NCI-H1092 treated with DMSO at 0.1 percent for 48 hours (cell line): Measurements from ENCODE around the gene STAT4.

Experiments
- DNase-seq: peaks from one replicate; lab custom pipeline; 2025; lab: John Stamatoyannopoulos, UW

STAT4 gene

DNA sequence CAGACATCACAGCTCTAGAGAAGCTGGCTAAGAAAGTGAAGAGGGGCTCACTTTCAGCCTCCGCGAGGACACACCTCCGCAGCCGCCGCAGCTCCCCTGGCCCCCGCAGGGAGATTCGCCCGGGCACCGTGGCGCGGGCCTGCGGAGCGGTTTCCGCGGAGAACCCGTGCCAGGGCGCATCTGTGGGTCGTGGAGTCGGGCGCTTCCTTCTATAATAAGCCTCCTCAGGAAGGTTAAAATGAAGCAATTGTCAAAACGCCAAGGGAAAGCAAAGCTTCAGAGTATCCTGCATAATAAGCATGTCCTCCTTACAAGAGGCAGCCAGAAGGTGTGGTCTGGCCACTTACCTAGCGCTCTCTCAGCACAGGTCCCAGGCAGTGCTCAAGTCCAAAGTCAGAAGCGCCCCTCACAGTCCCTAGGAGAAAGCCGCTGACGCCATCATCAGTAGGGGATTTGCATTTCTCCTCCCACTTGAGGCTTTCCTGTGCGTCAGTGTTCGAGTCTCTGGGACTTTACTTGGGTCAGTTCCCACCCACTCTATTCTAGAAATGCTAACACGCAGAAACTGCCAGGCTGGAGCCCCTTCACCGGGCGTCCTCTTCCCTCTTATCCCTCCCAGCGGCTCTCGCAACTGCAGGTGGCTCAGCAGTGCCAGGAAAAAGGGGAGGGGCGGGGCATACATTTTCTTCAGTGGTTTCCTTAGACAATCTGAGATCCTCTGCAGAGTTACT lies at the start of gene STAT4:
TSS of gene STAT4 (minus strand) at position 395 of the 731 bp plus-strand sequence. CDS start 2,791 bp downstream, outside the sequence.
- peak; percentile 19 for DNase-seq

DNA sequence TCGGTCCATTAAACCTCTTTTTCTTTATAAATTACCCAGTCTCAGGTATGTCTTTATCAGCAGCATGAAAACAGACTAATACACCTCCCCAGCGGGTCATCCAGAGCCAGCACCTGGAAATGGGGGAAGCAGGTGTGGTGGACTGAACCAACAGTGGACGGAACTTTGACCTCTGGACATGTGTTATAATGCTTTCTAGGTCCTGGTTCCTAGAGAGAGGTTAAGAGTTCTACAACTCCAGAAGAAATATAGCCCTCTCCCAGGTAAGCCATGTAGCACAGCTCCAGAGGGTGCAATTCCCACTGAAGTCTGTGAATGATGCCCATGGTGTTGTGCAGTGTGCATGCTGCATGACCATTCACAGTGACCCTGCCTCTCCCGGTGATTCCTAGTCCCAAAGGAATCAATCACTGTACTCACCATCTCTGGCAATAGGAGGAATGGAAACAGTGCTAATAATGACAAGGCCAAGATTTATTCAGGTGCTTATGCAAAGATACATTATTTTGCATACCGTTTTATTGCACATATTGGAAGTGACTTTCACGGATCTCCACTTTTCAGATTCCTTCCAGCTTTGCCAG lies 49.2 kb upstream of the STAT4 start:
- DNase-seq = no peak

- DNase-seq = no peak
Measured at GRCh38 chr2:191198271-191198670, 47.5 kb upstream of the STAT4 start.

DNA sequence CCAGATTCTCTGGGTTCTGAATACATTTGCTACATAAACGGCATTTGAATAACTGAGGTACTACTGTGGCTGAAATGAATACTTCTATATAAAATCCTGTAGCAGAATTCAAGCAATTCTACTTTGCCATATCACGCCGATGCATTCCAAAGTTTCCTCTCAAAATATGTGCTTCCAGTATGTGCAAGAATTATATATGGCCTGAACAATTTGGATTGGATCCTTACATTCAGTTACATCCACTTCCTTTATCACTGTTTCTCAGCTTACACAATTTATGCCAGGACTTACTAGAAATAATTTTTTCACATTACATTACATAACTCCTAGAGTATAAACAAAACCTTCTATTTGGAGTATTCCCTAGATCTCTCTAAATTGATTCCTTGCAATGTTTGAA lies 46.3 kb upstream of the STAT4 start:
- DNase-seq = no peak

- no peak for DNase-seq
Measured at GRCh38 chr2:191195021-191195420, 44.2 kb upstream of the STAT4 start.

DNA sequence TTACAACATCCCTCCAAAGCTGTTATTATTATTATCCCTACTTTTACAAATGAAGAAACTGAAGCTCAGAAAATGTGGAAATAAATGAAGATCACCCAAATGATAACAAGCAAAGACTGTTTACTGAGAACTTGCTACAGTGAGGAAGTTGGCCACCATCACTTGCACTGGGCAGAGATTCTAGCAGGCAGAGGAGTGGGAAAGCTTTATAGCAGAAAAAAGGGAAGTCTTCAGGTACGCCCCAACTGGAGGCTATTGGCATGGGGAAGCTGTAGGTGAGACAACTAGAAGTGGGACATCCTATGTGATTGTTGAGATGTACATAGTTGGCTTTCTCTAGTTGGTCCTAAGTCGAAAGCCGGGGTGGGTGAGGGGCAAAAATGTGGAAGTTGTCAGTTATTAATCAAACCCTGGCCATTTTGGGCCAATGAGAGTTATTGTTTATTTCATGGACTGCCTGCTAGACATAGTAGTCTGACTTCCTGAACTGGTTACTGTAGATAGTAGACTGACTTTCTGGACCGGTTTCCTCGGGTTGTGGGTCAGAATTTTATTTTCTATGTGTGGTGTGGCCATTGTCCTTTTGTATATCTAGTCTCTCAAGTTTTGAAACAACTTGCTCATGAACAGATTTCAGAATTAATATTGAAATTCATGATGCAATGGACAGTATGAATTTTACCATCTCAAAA lies 40.2 kb upstream of the STAT4 start:
- no peak for DNase-seq

DNA sequence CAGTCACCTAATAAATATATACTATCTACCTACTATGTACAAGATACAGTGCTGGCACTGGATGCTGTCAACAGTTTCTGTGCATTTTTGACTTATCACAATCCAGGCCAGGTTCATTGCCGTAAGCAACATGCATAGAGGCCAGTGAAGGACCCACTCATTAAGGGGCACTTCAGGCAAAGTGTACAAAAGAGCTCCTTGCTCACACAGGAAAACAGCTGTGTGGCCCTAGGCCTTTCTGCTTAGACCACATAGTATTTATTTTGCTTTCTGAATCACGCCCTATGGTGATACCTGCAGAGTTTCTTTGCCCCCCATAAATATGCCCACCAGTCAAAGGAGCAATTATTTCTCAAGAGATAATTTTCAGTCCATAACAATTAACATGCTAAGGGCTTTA lies 39.6 kb upstream of the STAT4 start:
- peak; percentile 5 for DNase-seq

- no peak for DNase-seq
Measured at GRCh38 chr2:191189112-191189635, 38.4 kb upstream of the STAT4 start.

DNA sequence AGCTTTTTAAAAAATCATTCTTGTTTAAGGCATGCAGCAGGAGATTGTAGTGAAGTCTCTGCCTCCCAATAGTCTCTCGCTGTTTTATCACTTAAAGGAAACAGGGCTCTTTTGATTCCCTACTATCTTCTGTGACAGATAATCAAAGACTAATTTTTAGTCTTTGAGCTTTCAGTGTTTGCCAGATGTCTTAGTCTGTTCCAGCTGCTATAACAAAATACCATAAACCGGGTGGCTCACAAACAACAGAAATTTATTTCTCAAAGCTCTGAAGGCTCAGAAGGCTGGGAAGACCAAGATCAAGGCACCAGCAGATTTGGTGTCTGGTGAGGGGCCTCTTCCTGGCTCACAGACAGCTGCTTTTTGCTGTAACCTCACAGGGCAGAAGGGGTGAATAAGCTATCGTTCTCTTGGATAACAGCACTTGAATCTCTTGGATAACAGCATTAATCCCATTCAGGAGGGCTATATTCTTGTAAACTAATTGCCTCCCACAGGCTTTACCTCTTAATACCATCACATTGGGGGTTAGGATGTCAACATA lies 37.8 kb upstream of the STAT4 start:
- no peak for DNase-seq

DNA sequence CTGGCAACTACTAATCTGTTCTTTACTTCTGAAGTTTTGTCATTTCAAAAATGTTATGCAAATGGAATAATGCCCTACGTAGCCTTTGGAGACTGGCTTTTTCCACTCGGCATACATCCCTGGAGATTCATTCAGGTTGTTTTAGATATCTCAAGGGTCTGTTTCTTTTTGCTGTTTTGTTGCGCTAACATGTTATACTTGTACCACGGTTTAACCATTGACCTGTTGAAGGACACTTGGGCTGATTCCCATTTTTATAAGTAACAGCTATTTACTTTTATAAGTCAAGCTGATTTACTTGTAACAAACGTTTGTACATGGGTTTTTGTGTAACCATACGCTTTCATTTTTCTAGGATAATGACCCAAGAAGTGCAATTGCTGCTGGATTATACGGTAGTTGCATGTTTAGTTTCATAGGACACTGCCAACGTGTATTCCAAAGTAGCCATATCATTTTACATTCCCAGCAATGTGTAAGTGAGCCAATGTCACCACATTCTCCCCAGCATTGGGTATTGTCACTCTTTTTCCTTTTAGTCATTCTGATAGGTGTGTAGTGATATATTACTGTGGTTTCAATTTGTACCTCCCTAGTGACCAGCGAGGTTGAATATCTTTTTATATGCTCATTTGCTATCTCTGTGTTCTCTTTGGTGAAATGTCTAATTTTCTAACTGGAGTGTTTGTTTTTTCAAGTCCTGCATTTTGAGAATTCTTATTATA lies 36.5 kb upstream of the STAT4 start:
- no peak for DNase-seq

DNA sequence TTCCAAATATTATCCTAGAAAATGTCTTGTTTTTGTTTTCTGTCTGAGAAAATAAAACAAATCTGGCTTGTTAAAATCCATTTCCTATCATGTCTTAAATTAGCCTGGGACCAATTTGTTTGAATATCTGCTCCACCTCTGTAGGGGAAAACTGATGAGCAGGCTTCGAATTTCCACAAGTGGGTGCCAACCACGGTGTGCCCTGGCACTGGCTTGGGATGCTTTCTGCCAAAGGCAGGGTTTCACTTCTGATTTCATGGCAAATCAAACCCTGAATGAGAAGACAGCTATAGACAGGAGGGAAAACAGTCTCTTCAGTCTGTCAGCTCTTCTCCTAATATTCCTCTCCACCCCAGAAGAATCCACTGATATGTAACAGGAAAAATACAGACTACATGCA lies 33.7 kb upstream of the STAT4 start:
- no peak for DNase-seq

GRCh38 chr2:191183516-191183915 lies 32.7 kb upstream of the STAT4 start:
- DNase-seq = no peak

- no peak for DNase-seq
Measured at GRCh38 chr2:191183081-191183480, 32.3 kb upstream of the STAT4 start.

DNA sequence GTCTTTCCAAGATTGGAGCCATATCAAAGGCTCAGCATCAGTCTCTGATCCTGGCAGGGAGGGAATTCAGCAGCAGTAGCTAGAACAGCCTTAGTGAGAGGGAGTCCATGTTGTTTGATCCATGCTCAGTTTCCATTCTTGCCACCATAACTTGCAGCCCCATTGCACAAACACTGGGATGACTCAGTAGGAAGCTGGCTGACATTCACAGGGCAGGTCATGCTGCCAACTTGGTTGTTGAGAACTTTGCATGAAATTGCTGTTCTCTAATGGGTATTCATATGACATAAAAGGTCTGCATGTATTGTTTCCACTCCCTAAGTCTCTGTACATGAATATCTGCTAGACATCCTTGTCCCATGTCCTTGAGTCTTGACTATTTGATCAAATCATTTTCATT lies 29.9 kb upstream of the STAT4 start:
- DNase-seq = no peak

GRCh38 chr2:191180276-191180675 lies 29.5 kb upstream of the STAT4 start:
- no peak for DNase-seq

DNA sequence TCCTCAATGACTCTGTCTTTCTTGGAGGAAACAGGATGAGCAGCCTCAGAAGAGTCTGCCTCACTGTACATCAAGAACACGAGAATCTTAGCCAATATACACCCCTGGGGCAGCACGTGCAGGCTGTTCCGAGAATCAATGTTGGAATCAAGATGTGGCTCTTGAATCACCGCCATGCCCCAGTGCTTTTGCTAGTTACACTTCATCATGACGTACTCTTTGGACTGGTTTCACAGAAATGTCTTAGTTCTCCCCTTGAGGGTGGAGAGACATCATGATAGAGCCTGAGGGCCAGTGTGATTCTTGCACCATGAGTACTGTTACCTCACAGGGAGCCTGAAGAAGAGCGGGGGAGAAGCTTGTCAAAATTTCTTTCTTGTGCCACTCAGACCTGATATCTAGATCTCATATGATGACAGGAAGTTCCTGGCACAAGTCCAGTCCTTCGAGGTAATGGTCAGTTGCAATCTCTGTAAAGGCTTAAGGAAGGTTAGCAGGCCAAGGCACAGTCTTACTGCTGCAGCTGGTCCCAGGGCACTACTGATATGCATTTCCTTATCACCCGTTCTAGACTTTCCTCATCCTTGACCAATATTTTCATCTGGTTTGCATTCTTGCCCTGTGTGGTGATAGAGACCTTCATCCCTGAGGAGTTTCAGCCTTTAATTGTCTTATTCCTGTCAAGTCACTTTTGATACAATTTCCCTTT lies 28.2 kb upstream of the STAT4 start:
- DNase-seq = no peak

DNA sequence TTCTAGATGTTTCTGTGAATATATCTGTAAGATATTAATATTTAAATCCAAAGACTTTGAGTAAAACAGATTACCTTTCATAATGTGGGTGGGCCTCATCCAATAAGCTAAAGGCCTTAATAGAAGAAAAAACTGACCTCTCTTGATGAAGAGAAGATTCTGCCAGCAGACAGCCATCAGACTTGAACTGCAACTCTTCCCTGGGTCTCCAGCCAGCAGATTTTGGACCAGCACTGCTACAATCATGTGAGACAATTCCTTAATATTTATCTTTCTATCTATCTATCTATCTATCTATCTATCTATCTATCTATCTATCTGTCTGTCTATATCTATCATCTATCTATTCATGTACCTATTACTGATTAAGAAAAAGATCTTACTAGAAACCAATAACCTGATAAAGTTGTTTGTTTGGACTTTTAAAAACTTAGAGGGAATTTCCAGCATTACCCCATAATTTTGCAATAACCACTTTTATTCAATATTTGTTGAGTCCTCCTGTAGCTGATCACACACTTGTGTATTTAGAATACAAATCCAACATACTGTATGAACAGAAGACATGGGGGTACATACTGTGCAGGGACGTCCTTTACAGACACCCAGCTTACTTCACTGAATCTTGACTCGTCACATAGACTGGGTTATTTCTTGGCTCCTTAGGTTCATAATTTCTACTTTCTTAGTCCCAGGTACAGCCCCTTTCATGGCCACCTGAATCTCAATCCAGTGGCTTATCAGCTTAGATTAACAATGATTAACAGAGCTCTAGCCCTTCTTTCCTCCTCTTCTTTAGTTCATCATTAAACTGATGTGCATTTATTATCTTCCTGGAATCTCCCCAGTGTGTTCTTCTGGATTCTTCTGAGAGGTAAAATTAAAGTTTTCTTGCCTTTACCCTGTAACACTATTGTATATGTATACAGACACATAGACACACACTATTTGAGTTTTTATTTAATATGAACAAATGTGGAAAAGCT lies 27.2 kb upstream of the STAT4 start:
- no peak for DNase-seq

GRCh38 chr2:191176801-191177438 lies 26.1 kb upstream of the STAT4 start:
- no peak for DNase-seq

DNA sequence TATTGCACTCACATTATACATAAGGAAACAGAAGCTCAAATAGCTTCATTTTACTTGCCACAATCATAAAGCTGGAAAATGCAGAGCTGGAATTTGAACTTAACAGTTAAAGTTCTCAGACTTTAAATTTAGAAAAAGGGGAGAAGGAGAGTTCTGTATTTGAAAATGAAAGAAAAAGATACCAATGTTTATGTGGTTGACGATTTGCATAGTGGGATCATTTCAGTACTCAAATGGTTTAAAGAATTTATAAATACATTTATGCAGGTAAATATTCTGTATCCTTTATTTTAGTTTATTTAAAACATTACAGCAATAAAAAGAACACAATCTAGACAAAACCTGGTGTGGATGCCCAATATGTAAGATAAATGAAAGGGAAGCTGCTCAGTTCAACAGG lies 25.5 kb upstream of the STAT4 start:
- DNase-seq = no peak

DNA sequence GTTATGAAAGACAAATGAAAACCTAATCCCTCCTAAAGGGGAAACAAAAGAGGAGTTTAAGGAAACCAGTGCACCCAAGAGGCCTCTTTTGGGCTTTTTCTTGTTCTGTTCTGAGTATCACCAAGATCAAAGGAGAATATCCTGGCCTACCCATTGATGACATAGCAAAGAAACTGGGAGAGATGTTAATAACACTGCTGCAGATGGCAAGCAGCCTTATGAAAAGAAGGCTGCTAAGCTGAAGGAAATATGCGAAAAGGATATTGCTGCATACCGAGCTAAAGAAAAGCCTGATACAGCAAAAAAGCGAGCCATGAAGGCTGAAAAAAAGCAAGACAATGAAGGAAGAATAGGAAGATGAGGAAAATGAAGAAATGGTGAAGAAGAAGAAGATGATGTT lies 23.6 kb upstream of the STAT4 start:
- no peak for DNase-seq
